Measurements from ENCODE around the gene UTP4.
A peak's percentile ranks its signal among the peaks of the same experiment; 100 is the strongest.

Gene UTP4

DNA sequence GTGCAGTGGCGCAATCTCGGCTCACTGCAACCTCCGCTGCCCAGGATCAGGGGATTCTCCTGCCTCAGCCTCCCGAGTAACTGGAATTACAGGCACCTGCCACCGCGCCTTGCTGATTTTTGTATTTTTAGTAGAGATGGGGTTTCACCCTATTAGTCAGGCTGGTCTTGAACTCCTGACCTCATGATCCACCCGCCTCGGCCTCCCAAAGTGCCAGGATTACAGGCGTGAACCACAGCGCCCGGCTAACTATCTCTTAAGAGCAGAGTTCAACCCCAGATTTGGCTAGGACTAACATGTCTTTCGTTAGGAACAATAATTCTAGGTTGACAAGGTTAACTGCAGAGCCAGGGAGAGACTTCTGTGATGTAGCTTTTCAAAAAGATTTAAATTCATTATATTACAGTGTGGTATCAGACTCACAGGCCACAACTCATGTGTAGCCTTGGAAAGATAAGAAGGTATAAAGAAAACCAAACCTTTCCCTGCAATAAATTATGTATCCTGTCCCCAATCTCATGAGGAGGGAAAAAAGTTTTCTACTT is 4.4 kb upstream of the UTP4 start:
- peaks cover 11% of the 10 kb centered on the region for H3K36me3 ChIP-seq (replicated peaks)
- no peak for DNase-seq
- H3K27me3 ChIP-seq (replicated peaks), result no peaks in the 10 kb centered on the region
- no peak overlapping the region for H3K4me3 ChIP-seq (ENCODE audit: low read depth, low read length)
- H3K27ac ChIP-seq, result no peak overlapping the region
- in situ Hi-C loops (cut with HindIII; ENCODE audit: low pct_ligation_motif_present, low sequenced_read_pairs), result no loop called here
- TF ChIP-seq, protein P1, sequence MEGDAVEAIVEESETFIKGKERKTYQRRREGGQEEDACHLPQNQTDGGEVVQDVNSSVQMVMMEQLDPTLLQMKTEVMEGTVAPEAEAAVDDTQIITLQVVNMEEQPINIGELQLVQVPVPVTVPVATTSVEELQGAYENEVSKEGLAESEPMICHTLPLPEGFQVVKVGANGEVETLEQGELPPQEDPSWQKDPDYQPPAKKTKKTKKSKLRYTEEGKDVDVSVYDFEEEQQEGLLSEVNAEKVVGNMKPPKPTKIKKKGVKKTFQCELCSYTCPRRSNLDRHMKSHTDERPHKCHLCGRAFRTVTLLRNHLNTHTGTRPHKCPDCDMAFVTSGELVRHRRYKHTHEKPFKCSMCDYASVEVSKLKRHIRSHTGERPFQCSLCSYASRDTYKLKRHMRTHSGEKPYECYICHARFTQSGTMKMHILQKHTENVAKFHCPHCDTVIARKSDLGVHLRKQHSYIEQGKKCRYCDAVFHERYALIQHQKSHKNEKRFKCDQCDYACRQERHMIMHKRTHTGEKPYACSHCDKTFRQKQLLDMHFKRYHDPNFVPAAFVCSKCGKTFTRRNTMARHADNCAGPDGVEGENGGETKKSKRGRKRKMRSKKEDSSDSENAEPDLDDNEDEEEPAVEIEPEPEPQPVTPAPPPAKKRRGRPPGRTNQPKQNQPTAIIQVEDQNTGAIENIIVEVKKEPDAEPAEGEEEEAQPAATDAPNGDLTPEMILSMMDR (IDR thresholded peaks at IDR 0.05; ENCODE audit: low read depth, low read length, missing control alignments), result no peak

DNA sequence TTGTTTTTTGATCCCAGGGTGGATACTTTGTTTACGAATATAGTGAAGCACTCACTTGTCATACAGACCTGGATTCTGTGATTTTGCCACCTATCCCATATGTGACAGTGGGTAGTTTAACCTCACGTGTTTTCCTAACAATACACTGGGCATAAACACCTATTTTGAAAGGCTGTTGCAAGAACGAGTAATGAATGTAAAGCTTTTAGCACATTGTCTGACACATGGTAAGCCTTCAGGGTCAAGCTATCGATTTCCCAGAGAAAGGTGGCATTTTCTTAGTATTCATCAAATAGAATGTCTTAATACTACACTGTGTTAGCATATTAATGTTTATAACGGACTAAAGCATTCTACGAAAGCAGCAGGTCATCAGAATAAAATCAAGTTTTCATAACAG is 2.0 kb upstream of the UTP4 start:
- no peaks in the 10 kb centered on the region for H3K27me3 ChIP-seq (replicated peaks)
- no peak overlapping the region for H3K27ac ChIP-seq
- H3K36me3 ChIP-seq (replicated peaks), result peaks cover 11% of the 10 kb centered on the region
- TF ChIP-seq, protein P1 (IDR thresholded peaks at IDR 0.05; ENCODE audit: low read depth, low read length, missing control alignments), result no peak
- in situ Hi-C loops (cut with HindIII; ENCODE audit: low pct_ligation_motif_present, low sequenced_read_pairs), result no loop called here
- no peak overlapping the region for H3K4me3 ChIP-seq (ENCODE audit: low read depth, low read length)
- DNase-seq, result no peak

- peaks cover 10% of the 10 kb centered on the region for H3K36me3 ChIP-seq (replicated peaks)
- in situ Hi-C loops (cut with HindIII; ENCODE audit: low pct_ligation_motif_present, low sequenced_read_pairs), result no loop called here
- TF ChIP-seq, protein P1 (IDR thresholded peaks at IDR 0.05; ENCODE audit: low read depth, low read length, missing control alignments), result no peak
- peak overlapping the region; percentile 95 for H3K4me3 ChIP-seq (ENCODE audit: low read depth, low read length)
- peak overlapping the region; percentile 93 for H3K27ac ChIP-seq
- peak; percentile 20 for DNase-seq
- no peaks in the 10 kb centered on the region for H3K27me3 ChIP-seq (replicated peaks)
Measured at GRCh38 chr16:69131167-69131838, 1.1 kb upstream of the UTP4 start.

DNA sequence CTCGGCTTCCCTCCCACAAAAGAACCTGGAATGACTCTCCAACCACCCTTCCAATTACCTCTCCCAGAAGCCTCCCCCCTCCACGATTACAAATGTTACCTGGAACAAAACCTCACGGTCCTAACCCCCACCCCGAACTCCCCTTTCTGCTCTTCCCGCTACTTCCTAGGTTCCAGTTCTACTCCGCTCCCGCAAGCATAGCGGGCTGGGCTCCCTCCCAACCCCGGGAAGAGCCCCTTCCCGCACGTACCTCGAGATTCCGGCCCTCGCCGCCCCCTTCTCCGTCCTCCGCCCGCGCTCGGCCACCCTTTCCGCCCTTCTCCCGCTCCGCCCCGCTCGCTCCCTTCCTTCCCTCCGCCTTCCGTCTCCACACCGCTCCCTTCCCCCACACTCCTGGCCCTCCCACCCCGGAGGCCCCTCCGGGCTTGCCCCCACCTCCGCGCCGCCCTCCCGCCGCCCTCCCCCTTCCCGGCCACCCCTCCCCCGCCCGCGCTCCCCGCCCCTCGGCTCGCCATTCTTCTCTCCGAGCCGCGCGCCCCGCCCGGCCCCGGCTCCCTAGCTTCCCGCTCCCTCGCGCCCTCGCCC is 518 bp upstream of the UTP4 start:
- Histone ChIP-seq H3K27me3 (replicated peaks) (no peaks in the 10 kb centered on the region), H3K27ac (peak overlapping the region; percentile 93), H3K36me3 (replicated peaks) (peaks cover 7% of the 10 kb centered on the region), H3K4me3 (ENCODE audit: low read depth, low read length) (peak overlapping the region; percentile 95)
- TF ChIP-seq, protein P1 (IDR thresholded peaks at IDR 0.05; ENCODE audit: low read depth, low read length, missing control alignments), result no peak
- in situ Hi-C loops (cut with HindIII; ENCODE audit: low pct_ligation_motif_present, low sequenced_read_pairs), result no loop called here
- peak; percentile 69 for DNase-seq

DNA sequence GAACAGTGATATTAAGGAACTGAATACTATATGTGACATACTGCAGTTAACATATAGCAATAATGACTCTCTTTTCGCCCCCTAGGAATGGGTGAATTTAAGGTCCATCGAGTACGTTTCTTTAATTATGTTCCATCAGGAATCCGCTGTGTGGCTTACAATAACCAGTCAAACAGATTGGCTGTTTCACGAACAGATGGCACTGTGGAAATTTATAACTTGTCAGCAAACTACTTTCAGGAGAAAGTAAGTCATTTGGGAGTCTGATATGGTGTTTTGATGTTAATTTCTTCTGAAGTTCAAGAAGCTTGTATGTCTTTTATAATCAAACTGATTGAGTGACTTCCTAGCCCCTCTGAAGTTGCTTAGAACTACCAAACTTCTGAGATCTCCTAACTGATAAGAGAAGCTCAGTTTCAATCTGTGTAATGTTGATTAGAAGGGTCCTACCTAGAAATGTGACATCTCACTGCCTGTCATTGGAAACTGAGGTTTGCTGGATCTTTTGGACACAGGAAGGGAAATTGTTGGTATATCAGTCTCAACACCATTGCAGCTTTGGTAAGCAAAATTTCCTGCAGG is 1.0 kb downstream of the UTP4 start:
- Histone ChIP-seq H3K27me3 (replicated peaks) (no peaks in the 10 kb centered on the region), H3K4me3 (ENCODE audit: low read depth, low read length) (peak overlapping the region; percentile 95), H3K27ac (no peak overlapping the region), H3K36me3 (replicated peaks) (peaks cover 16% of the 10 kb centered on the region)
- in situ Hi-C loops (cut with HindIII; ENCODE audit: low pct_ligation_motif_present, low sequenced_read_pairs), result no loop called here
- DNase-seq, result no peak
- TF ChIP-seq, protein P1 (IDR thresholded peaks at IDR 0.05; ENCODE audit: low read depth, low read length, missing control alignments), result no peak

Measured in brain microvascular endothelial cell (primary cell).